Cardiac fibroblast (primary cell): Measurements from ENCODE around the gene SPATA2.

ENCODE experiments used
- DNase-seq, 2 donors: peaks; one replicate each; pipeline versions ENCODE4 v3.0.0 to v3.0.0-alpha.2; 2010; ENCODE audit warnings: low read depth in 2 of 2
- H3K4me3 ChIP-seq, 2 donors: replicated peaks in 1 of 2; 1 replicate in 1 of 2; 2 replicates in 1 of 2; pipeline ENCODE4 v1.5.1; 2011; ENCODE audit warnings: low read depth in 2 of 2, low read length in 2 of 2, mild to moderate bottlenecking in 2 of 2, moderate library complexity in 1 of 2
- CTCF ChIP-seq: IDR thresholded peaks from one replicate; pipeline ENCODE4 v1.5.1; 2011; ENCODE audit warnings: low read depth, mild to moderate bottlenecking, low read length, inconsistent platforms

The SPATA2 gene

GRCh38 chr20:49856904-49857303 lies 58.4 kb downstream of the SPATA2 start:
- H3K4me3 ChIP-seq, result no peak overlapping the region
- no peak for DNase-seq
- TF ChIP-seq CTCF, result no peak

- TF ChIP-seq CTCF, result no peak
- no peak overlapping the region for H3K4me3 ChIP-seq
- DNase-seq, result no peak
Measured at GRCh38 chr20:49854190-49854875, 61.0 kb downstream of the SPATA2 start.

GRCh38 chr20:49853640-49854039 lies 61.7 kb downstream of the SPATA2 start:
- no peak for TF ChIP-seq CTCF
- peak; percentile 69 to 72 for DNase-seq
- H3K4me3 ChIP-seq, result no peak overlapping the region
